ENCODE measurements around the gene FGFR3. TPM values are rescaled to one million over a fixed set of nuclear protein-coding genes. Genes with fewer than 3 reads are reported as not detected.

Gene FGFR3
- total RNA-seq, 2 donors from 2014 or later = 2.1 to 2.4 TPM

- intact Hi-C loops (cut with DNase I) = loop anchor here in 1 of 2 donors (5.0 kb wide), 1 partner anchor 59 kb away; no protein-coding TSS in a partner anchor
- DNase-seq (ENCODE audit: low spot score) = no peak
Measured at GRCh38 chr4:1806596-1807331, 13.7 kb downstream of the FGFR3 start.

- DNase-seq (ENCODE audit: low spot score) = no peak
Measured at GRCh38 chr4:1807332-1807777, 14.3 kb downstream of the FGFR3 start.

GRCh38 chr4:1808396-1808795 lies 15.3 kb downstream of the FGFR3 start:
- intact Hi-C loops (cut with DNase I) = loop anchor here in 1 of 2 donors (5.0 kb wide), 1 partner anchor 61 kb away; no protein-coding TSS in a partner anchor

More at GRCh38 chr4:1807332-1807777, 14.3 kb downstream of the FGFR3 start:
- intact Hi-C loops (cut with DNase I) = loop anchor here in 1 of 2 donors (5.0 kb wide), 1 partner anchor 60 kb away; no protein-coding TSS in a partner anchor

GRCh38 chr4:1808851-1809753 lies 16.0 kb downstream of the FGFR3 start:
- intact Hi-C loops (cut with DNase I) = loop anchor here in 1 of 2 donors (5.0 kb wide), 1 partner anchor 62 kb away; no protein-coding TSS in a partner anchor
- no peak for DNase-seq (ENCODE audit: low spot score)

More at GRCh38 chr4:1808396-1808795, 15.3 kb downstream of the FGFR3 start:
- no peak for DNase-seq (ENCODE audit: low spot score)

GRCh38 chr4:1809754-1810502 lies 16.8 kb downstream of the FGFR3 start:
- intact Hi-C loops (cut with DNase I) = loop anchor here in 1 of 2 donors (5.0 kb wide), 1 partner anchor 63 kb away; no protein-coding TSS in a partner anchor
- DNase-seq (ENCODE audit: low spot score) = no peak

- intact Hi-C loops (cut with DNase I) = no loop called here
- no peak for DNase-seq (ENCODE audit: low spot score)
Measured at GRCh38 chr4:1810765-1811164, 17.7 kb downstream of the FGFR3 start.

- DNase-seq (ENCODE audit: low spot score) = no peak
- intact Hi-C loops (cut with DNase I) = no loop called here
Measured at GRCh38 chr4:1812720-1813119, 19.6 kb downstream of the FGFR3 start.

GRCh38 chr4:1813231-1813630 lies 20.1 kb downstream of the FGFR3 start:
- intact Hi-C loops (cut with DNase I) = no loop called here
- DNase-seq (ENCODE audit: low spot score) = no peak

GRCh38 chr4:1813915-1814314 lies 20.8 kb downstream of the FGFR3 start:
- intact Hi-C loops (cut with DNase I) = no loop called here
- no peak for DNase-seq (ENCODE audit: low spot score)

- no peak for DNase-seq (ENCODE audit: low spot score)
- intact Hi-C loops (cut with DNase I) = no loop called here
Measured at GRCh38 chr4:1814453-1814852, 21.4 kb downstream of the FGFR3 start.

- peak; percentile 77 for DNase-seq (ENCODE audit: low spot score)
- intact Hi-C loops (cut with DNase I) = no loop called here
Measured at GRCh38 chr4:1815096-1815996, 22.3 kb downstream of the FGFR3 start.

- intact Hi-C loops (cut with DNase I) = no loop called here
- no peak for DNase-seq (ENCODE audit: low spot score)
Measured at GRCh38 chr4:1815997-1816860, 23.1 kb downstream of the FGFR3 start.

- DNase-seq (ENCODE audit: low spot score) = no peak
- intact Hi-C loops (cut with DNase I) = no loop called here
Measured at GRCh38 chr4:1819284-1819683, 26.2 kb downstream of the FGFR3 start.

- DNase-seq (ENCODE audit: low spot score) = no peak
- intact Hi-C loops (cut with DNase I) = no loop called here
Measured at GRCh38 chr4:1819816-1820215, 26.7 kb downstream of the FGFR3 start.

- no peak for DNase-seq (ENCODE audit: low spot score)
- intact Hi-C loops (cut with DNase I) = no loop called here
Measured at GRCh38 chr4:1821679-1822567, 28.8 kb downstream of the FGFR3 start.

Data from posterior vena cava (tissue), 2 donors.